PC-9 (cell line): ENCODE measurements around the gene TEAD3.

Source experiments
- CTCF ChIP-seq: fragments of 200-600 bp; sonication (generic); conservative IDR thresholded peaks from 2 replicates; pipeline ENCODE4 v1.6.1; 2017; ENCODE audit warnings: mixed run types, antibody characterized with exemption, mild to moderate bottlenecking, moderate library complexity
- EZH2 ChIP-seq: fragments of 200-600 bp; sonication (generic); IDR thresholded peaks from 2 replicates; pipeline ENCODE4 v1.8.0; 2017; ENCODE audit warnings: antibody characterized with exemption, low read depth

- TF ChIP-seq CTCF (no peak), EZH2 (no peak)
These were observed 14.7 kb upstream of the TEAD3 start for GRCh38 chr6:35511562-35511941.
